ENCODE measurements around the gene INPP5A.

INPP5A gene

GRCh38 chr10:132781556-132781955, 244.0 kb downstream of the INPP5A start:
- DNase-seq (ENCODE audit: low read depth) = no peak
- no peak for TF ChIP-seq CTCF (conservative IDR thresholded peaks at IDR 0.05; ENCODE audit: low read depth, low read length)
- no peak overlapping the region for H3K4me3 ChIP-seq (ENCODE audit: low read length)

GRCh38 chr10:132783165-132783939, 245.8 kb downstream of the INPP5A start:
- no peak for DNase-seq (ENCODE audit: low read depth)
- no peak for TF ChIP-seq CTCF (conservative IDR thresholded peaks at IDR 0.05; ENCODE audit: low read depth, low read length)

GRCh38 chr10:132783940-132784865, 246.6 kb downstream of the INPP5A start:
- no peak for TF ChIP-seq CTCF (conservative IDR thresholded peaks at IDR 0.05; ENCODE audit: low read depth, low read length)
- no peak for DNase-seq (ENCODE audit: low read depth)
- H3K4me3 ChIP-seq (ENCODE audit: low read length) = no peak overlapping the region

More at GRCh38 chr10:132783165-132783939, 245.8 kb downstream of the INPP5A start:
- no peak overlapping the region for H3K4me3 ChIP-seq (ENCODE audit: low read length)

DNA sequence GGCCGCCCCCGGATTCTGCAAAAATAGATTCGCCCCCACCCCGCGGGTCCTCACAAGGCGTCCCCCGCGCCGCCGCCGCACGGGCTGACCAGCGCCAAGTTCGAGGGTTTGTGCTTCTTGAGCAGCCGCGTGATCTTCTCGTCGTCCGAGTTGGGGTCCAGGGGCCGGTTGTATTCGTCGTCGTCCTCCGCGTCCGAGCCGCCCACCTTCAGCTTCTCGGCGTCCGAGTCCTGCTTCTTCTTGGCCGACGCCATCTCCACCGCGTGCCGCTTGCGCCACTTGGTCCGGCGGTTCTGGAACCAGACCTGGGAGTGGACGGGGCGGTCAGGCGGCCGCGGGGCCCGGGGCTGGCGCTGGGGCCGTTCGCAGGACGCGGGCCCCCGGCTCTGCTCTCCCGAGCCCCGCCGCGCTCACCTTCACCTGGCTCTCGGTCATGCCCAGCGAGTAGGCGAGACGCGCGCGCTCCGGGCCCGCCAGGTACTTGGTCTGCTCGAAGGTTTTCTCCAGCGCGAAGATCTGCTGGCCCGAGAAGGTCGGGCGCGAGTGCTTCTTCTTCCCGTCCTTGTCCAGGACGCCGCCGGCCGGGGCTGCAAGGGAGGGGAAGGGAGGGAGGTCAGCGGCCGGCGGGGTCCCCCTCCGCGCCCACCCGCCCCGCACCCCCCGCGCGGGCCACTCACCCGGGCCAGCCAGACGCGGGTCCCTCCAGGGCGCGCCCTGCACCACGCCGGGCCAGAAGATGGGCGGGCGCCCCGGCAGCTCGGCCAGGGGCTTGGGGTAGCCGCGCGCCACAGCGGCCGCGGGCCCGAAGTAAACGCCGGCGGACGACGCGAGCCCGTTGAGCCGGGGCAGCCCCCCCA, 247.5 kb downstream of the INPP5A start:
- H3K4me3 ChIP-seq (ENCODE audit: low read length) = no peak overlapping the region
- DNase-seq (ENCODE audit: low read depth) = no peak
- no peak for TF ChIP-seq CTCF (conservative IDR thresholded peaks at IDR 0.05; ENCODE audit: low read depth, low read length)

- H3K4me3 ChIP-seq (ENCODE audit: low read length) = no peak within 1 kb of the TSS
- no peak for DNase-seq (ENCODE audit: low read depth)
Measured at GRCh38 chr10:132785723-132786475, 248.3 kb downstream of the INPP5A start, which contains the start of gene NKX6-2. Gene NKX6-2, minus strand, starts transcription at chr10:132786147. Its CDS starts 199 bp downstream, at chr10:132785948.

More at GRCh38 chr10:132785723-132786475, 248.3 kb downstream of the INPP5A start, which contains the start of gene NKX6-2:
- TF ChIP-seq CTCF (conservative IDR thresholded peaks at IDR 0.05; ENCODE audit: low read depth, low read length) = no peak
